GM12878 (cell line): ENCODE data around the gene SLC6A8.

Experiments
- BACH1 ChIP-seq: fragments of 450-650 bp; IDR thresholded peaks from 2 replicates; pipeline ENCODE4 v1.6.1; 2017; ENCODE audit warnings: mild to moderate bottlenecking, borderline replicate concordance
- ESRRA ChIP-seq: IDR thresholded peaks from 2 replicates; pipeline ENCODE4 v1.6.1; 2012; ENCODE audit warnings: mild to moderate bottlenecking, low read length, improper control_type of control experiment
- FOS ChIP-seq: IDR thresholded peaks from 3 replicates; pipeline ENCODE4 v1.6.1; 2011; ENCODE audit warnings: borderline replicate concordance; ENCODE audit not compliant: insufficient read length; ENCODE audit errors: extremely low read depth
- RELA ChIP-seq: fragments of 450-650 bp; IDR thresholded peaks from 2 replicates; pipeline ENCODE4 v1.8.0; 2014; ENCODE audit warnings: borderline replicate concordance; ENCODE audit not compliant: partially characterized antibody
- ZSCAN29 ChIP-seq: fragments of 450-650 bp; IDR thresholded peaks from 2 replicates; pipeline ENCODE4 v1.6.1; 2017; ENCODE audit warnings: mild to moderate bottlenecking, moderate library complexity
- TF ChIP-seq, protein P1 (sequence below), 3 experiments: IDR thresholded peaks in 2 of 3; conservative IDR thresholded peaks in 1 of 3; 2 replicates each; pipeline ENCODE4 v1.5.1; 2011; ENCODE audit warnings: low read depth in 3 of 3, low read length in 3 of 3, mild to moderate bottlenecking in 3 of 3, control low read depth in 2 of 3, moderate library complexity in 2 of 3, inconsistent platforms in 1 of 3, mixed read lengths in 1 of 3; ENCODE audit not compliant: control insufficient read depth in 2 of 3, insufficient read depth in 1 of 3; ENCODE audit errors: extremely low read depth in 1 of 3

DNA sequence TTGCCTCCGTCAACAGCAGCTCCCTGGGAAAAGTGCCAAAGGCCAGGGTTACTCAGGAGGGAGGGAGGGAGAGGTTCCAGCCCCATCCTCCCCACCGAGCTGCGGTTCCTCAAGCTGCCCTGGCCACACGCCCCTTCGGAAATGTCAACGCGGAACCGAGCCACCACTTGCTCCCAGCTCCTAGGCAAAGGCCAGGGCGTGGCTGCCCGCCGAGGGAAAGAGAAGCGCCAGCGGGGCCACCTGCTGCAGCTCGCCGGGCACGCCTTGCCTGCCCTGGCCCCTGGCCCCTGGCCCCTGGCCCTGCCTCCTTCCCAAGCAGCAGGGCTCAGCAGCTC lies 15.3 kb downstream of the SLC6A8 start:
- TF ChIP-seq RELA (no peak), ZSCAN29 (no peak), FOS (no peak), ESRRA (no peak), BACH1 (no peak)
- TF ChIP-seq, protein P1, sequence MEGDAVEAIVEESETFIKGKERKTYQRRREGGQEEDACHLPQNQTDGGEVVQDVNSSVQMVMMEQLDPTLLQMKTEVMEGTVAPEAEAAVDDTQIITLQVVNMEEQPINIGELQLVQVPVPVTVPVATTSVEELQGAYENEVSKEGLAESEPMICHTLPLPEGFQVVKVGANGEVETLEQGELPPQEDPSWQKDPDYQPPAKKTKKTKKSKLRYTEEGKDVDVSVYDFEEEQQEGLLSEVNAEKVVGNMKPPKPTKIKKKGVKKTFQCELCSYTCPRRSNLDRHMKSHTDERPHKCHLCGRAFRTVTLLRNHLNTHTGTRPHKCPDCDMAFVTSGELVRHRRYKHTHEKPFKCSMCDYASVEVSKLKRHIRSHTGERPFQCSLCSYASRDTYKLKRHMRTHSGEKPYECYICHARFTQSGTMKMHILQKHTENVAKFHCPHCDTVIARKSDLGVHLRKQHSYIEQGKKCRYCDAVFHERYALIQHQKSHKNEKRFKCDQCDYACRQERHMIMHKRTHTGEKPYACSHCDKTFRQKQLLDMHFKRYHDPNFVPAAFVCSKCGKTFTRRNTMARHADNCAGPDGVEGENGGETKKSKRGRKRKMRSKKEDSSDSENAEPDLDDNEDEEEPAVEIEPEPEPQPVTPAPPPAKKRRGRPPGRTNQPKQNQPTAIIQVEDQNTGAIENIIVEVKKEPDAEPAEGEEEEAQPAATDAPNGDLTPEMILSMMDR (IDR thresholded peaks at IDR 0.05 in 2 of 3, conservative IDR thresholded peaks at IDR 0.05 in 1 of 3; ENCODE audit: control insufficient read depth in 2 of 3, extremely low read depth in 1 of 3, insufficient read depth in 1 of 3, low read depth in 3 of 3, low read length in 3 of 3): no peak
